Activated CD4-positive, alpha-beta memory T cell treated with anti-CD3 and anti-CD28 coated beads for 36 hours (primary cell): Measurements from ENCODE around the gene BIRC6. TPM values are rescaled to one million over a fixed set of nuclear protein-coding genes. Genes with fewer than 3 reads are reported as not detected.
"Not testable (repeated sequence)": the region's sequence is repeated elsewhere in the genome, so short reads cannot be mapped to it uniquely, and the experiment has no call there.

Experiments used
- CTCF ChIA-PET: fragments of 350-600 bp; sonication (Branson Sonifier 250); formaldehyde crosslinking; loops from one replicate; lab custom pipeline; 2021; ENCODE audit warnings: antibody characterized with exemption, inconsistent platforms; lab: Charles Lee
- POLR2A ChIA-PET: fragments of 350-600 bp; sonication (Branson Sonifier 250); formaldehyde crosslinking; loops from one replicate; lab custom pipeline; 2021; ENCODE audit warnings: antibody characterized with exemption; lab: Charles Lee
- DNase-seq: peaks from one replicate; pipeline ENCODE4 v3.0.0-alpha.2; 2020
- H3K27ac Mint-ChIP-seq: one replicate; pipeline ENCODE4 v1.8.0; 2021; ENCODE audit warnings: mixed read lengths
- H3K27me3 Mint-ChIP-seq: one replicate; pipeline ENCODE4 v1.8.0; 2021; ENCODE audit warnings: mixed read lengths
- H3K36me3 Mint-ChIP-seq: one replicate; pipeline ENCODE4 v1.8.0; 2021; ENCODE audit warnings: mixed read lengths
- H3K4me1 Mint-ChIP-seq: one replicate; pipeline ENCODE4 v1.8.0; 2021; ENCODE audit warnings: low read depth, mixed read lengths
- H3K4me3 Mint-ChIP-seq: one replicate; pipeline ENCODE4 v1.8.0; 2021; ENCODE audit warnings: mild to moderate bottlenecking, mixed read lengths
- H3K9me3 Mint-ChIP-seq: one replicate; pipeline ENCODE4 v1.8.0; 2021; ENCODE audit warnings: mixed read lengths
- intact Hi-C: fragments of 100-400 bp; cut with micrococcal nuclease; formaldehyde crosslinking; loops from one replicate; pipeline ENCODE4 v1.15.1; 2023
- total RNA-seq, 2 experiments: library from RNA; stranded (reverse); gene quantifications; one replicate each; pipeline ENCODE4 v1.2.3, GENCODE V29; 2021

The BIRC6 gene
- total RNA-seq, 2 experiments from 2014 or later: 58.2 to 62.4 TPM

- Mint-ChIP-seq H3K9me3 (no peaks in the 10 kb centered on the region), H3K36me3 (peaks cover 20% of the 10 kb centered on the region), H3K27ac (peak overlapping the region; percentile 21), H3K4me3 (no peak overlapping the region), H3K4me1 (peaks cover 61% of the 10 kb centered on the region), H3K27me3 (no peaks in the 10 kb centered on the region)
- POLR2A ChIA-PET: no interaction called here
- DNase-seq: no peak
- CTCF ChIA-PET: no interaction called here
- intact Hi-C loops: no loop called here
Measured at GRCh38 chr2:32360416-32360815, 3.6 kb downstream of the BIRC6 start.

GRCh38 chr2:32362997-32363396 is 6.2 kb downstream of the BIRC6 start:
- POLR2A ChIA-PET, CTCF ChIA-PET, DNase-seq, H3K27ac Mint-ChIP-seq, H3K4me3 Mint-ChIP-seq, intact Hi-C loops, H3K27me3 Mint-ChIP-seq, H3K9me3 Mint-ChIP-seq: not testable (repeated sequence)
- Mint-ChIP-seq H3K4me1 (peaks cover 73% of the 10 kb centered on the region), H3K36me3 (peaks cover 20% of the 10 kb centered on the region)

GRCh38 chr2:32363597-32363996 is 6.8 kb downstream of the BIRC6 start:
- ChIA-PET CTCF (no interaction called here), POLR2A (no interaction called here)
- Mint-ChIP-seq H3K4me1 (peaks cover 71% of the 10 kb centered on the region), H3K27ac (no peak overlapping the region), H3K9me3 (no peaks in the 10 kb centered on the region), H3K27me3 (no peaks in the 10 kb centered on the region), H3K36me3 (peaks cover 14% of the 10 kb centered on the region), H3K4me3 (no peak overlapping the region)
- intact Hi-C loops: no loop called here
- DNase-seq: no peak

- intact Hi-C loops, CTCF ChIA-PET, POLR2A ChIA-PET, DNase-seq, H3K27ac Mint-ChIP-seq, H3K9me3 Mint-ChIP-seq, H3K27me3 Mint-ChIP-seq, H3K4me3 Mint-ChIP-seq: not testable (repeated sequence)
- peaks cover 70% of the 10 kb centered on the region for H3K4me1 Mint-ChIP-seq
- H3K36me3 Mint-ChIP-seq: peaks cover 11% of the 10 kb centered on the region
Measured at GRCh38 chr2:32364290-32364689, 7.5 kb downstream of the BIRC6 start.

GRCh38 chr2:32365679-32366078 is 8.9 kb downstream of the BIRC6 start:
- DNase-seq, H3K36me3 Mint-ChIP-seq, H3K4me3 Mint-ChIP-seq, H3K9me3 Mint-ChIP-seq, POLR2A ChIA-PET, H3K27me3 Mint-ChIP-seq, CTCF ChIA-PET, H3K27ac Mint-ChIP-seq, intact Hi-C loops: not testable (repeated sequence)
- H3K4me1 Mint-ChIP-seq: peaks cover 60% of the 10 kb centered on the region

- ChIA-PET POLR2A (interaction anchor here (0.6 kb wide), 1 partner anchor 106 kb away, joined by 3 read pairs; no protein-coding TSS in a partner anchor), CTCF (no interaction called here)
- Mint-ChIP-seq H3K36me3 (peaks cover 5% of the 10 kb centered on the region), H3K27me3 (no peaks in the 10 kb centered on the region), H3K4me3 (no peak overlapping the region), H3K27ac (peak overlapping the region; percentile 2), H3K4me1 (peaks cover 57% of the 10 kb centered on the region), H3K9me3 (no peaks in the 10 kb centered on the region)
- no peak for DNase-seq
- intact Hi-C loops: no loop called here
Measured at GRCh38 chr2:32366595-32366994, 9.8 kb downstream of the BIRC6 start.

- Mint-ChIP-seq H3K4me3 (no peak overlapping the region), H3K36me3 (peaks cover 8% of the 10 kb centered on the region), H3K4me1 (peaks cover 50% of the 10 kb centered on the region), H3K27me3 (no peaks in the 10 kb centered on the region), H3K27ac (no peak overlapping the region), H3K9me3 (no peaks in the 10 kb centered on the region)
- POLR2A ChIA-PET: interaction anchor here (0.6 kb wide), 2 partner anchors 12 to 129 kb away, joined by 3 to 5 read pairs; no protein-coding TSS in a partner anchor
- intact Hi-C loops: no loop called here
- CTCF ChIA-PET: interaction anchor here (0.9 kb wide), 1 partner anchor 8 kb away, joined by 4 read pairs; no protein-coding TSS in a partner anchor
- DNase-seq: no peak
Measured at GRCh38 chr2:32369222-32369621, 12.4 kb downstream of the BIRC6 start.

- H3K36me3 Mint-ChIP-seq, H3K27ac Mint-ChIP-seq, POLR2A ChIA-PET, DNase-seq, intact Hi-C loops, H3K9me3 Mint-ChIP-seq, H3K27me3 Mint-ChIP-seq, H3K4me3 Mint-ChIP-seq: not testable (repeated sequence)
- CTCF ChIA-PET: interaction anchor here (0.6 kb wide), 1 partner anchor 40 kb away, joined by 4 read pairs; no protein-coding TSS in a partner anchor
- H3K4me1 Mint-ChIP-seq: peaks cover 52% of the 10 kb centered on the region
Measured at GRCh38 chr2:32370942-32371341, 14.1 kb downstream of the BIRC6 start.

GRCh38 chr2:32372519-32373182 is 15.8 kb downstream of the BIRC6 start:
- no peaks in the 10 kb centered on the region for H3K9me3 Mint-ChIP-seq
- POLR2A ChIA-PET: no interaction called here
- intact Hi-C loops: no loop called here
- no peak overlapping the region for H3K4me3 Mint-ChIP-seq
- CTCF ChIA-PET: no interaction called here
- peaks cover 9% of the 10 kb centered on the region for H3K36me3 Mint-ChIP-seq
- H3K4me1 Mint-ChIP-seq: peaks cover 51% of the 10 kb centered on the region
- H3K27ac Mint-ChIP-seq: no peak overlapping the region
- H3K27me3 Mint-ChIP-seq: no peaks in the 10 kb centered on the region
- DNase-seq: no peak

GRCh38 chr2:32375228-32375892 is 18.5 kb downstream of the BIRC6 start:
- ChIA-PET CTCF (no interaction called here), POLR2A (no interaction called here)
- H3K27ac Mint-ChIP-seq: no peak overlapping the region
- intact Hi-C loops: no loop called here
- DNase-seq: no peak
- H3K27me3 Mint-ChIP-seq: no peaks in the 10 kb centered on the region
- no peak overlapping the region for H3K4me3 Mint-ChIP-seq
- no peaks in the 10 kb centered on the region for H3K9me3 Mint-ChIP-seq
- H3K36me3 Mint-ChIP-seq: peaks cover 9% of the 10 kb centered on the region
- H3K4me1 Mint-ChIP-seq: peaks cover 41% of the 10 kb centered on the region

- DNase-seq: no peak
- Mint-ChIP-seq H3K27ac (no peak overlapping the region), H3K36me3 (peaks cover 11% of the 10 kb centered on the region), H3K4me1 (peaks cover 39% of the 10 kb centered on the region), H3K9me3 (no peaks in the 10 kb centered on the region), H3K4me3 (no peak overlapping the region), H3K27me3 (no peaks in the 10 kb centered on the region)
- ChIA-PET POLR2A (no interaction called here), CTCF (no interaction called here)
- intact Hi-C loops: no loop called here
Measured at GRCh38 chr2:32376756-32377155, 19.9 kb downstream of the BIRC6 start.

GRCh38 chr2:32377928-32378327 is 21.1 kb downstream of the BIRC6 start:
- intact Hi-C loops: no loop called here
- ChIA-PET POLR2A (no interaction called here), CTCF (interaction anchor here (0.8 kb wide), 1 partner anchor 9 kb away, joined by 4 read pairs; no protein-coding TSS in a partner anchor)
- DNase-seq: no peak
- peaks cover 37% of the 10 kb centered on the region for H3K4me1 Mint-ChIP-seq
- H3K4me3 Mint-ChIP-seq: no peak overlapping the region
- peaks cover 16% of the 10 kb centered on the region for H3K36me3 Mint-ChIP-seq
- no peaks in the 10 kb centered on the region for H3K9me3 Mint-ChIP-seq
- no peak overlapping the region for H3K27ac Mint-ChIP-seq
- no peaks in the 10 kb centered on the region for H3K27me3 Mint-ChIP-seq
